Measurements from ENCODE around the gene CA7. TPM values are rescaled to one million over a fixed set of nuclear protein-coding genes. Genes with fewer than 3 reads are reported as not detected.

The CA7 gene
- total and polyA plus RNA-seq, 2 donors (not counting 3 experiments of a cell fraction or from before 2014, with no cell fraction given), result not detected

DNA sequence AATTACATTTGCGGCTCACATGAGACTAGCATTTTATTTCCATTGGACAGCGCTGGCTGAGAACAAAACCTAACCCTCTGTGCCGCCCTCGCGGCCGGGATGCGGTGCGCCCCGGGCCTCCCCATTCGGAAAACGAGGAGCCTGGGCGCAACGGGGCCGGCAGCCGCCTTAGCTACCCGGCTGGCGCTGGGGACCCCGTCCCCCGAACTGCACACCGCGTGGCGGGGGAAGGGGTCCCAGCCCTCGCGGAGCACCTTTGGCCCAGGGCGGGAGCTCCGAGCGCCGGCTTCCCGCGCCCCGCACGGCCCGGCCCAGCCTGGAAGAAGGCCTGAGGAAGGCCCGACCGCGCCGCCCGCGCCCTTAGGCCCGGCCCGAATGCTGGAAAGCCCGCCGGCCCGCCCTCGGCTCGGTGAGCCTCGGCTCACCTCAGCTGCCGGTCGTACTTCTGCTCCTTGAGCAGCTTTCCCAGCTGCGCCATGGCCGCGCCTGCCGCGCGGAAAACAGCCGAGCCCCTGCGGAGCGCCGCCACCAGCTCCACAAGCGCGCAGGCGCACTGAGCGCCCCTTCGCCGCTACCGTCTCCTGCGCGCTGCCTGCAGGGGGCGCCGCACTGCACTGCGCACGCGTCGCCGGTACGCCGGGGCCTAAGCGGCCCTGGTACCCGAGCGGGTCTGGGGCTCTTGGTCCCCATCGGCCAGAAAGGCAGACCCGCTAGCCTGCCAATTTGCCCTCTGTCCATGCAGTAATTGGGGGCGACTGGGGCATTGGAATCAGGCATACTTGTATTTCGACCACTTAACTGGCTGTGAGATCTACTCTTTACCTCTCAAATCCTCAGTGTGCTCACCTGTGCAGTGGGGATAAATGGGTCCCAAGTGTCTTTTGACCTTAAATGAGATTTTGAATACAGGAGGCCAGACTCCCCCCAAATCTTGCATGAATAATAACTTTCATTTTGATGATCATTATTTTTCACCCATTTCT, 13.5 kb upstream of the CA7 start, which contains the start of gene NAE1:
Gene NAE1, minus strand, starts transcription at position 555 of the 983 bp plus-strand sequence. Its CDS starts 77 bp downstream, at position 478.
- dilution Hi-C loops (cut with MboI; ENCODE audit: extremely low pct_ligation_motif_present, low sequenced_read_pairs) (no loop called here), intact Hi-C loops (cut with micrococcal nuclease) (loop anchor here (1.0 to 5.0 kb wide), 3 partner anchors 37 to 78 kb away; partner anchors contain the start of gene DYNC1LI2)
- Histone ChIP-seq H3K36me3 (ENCODE audit: control insufficient read depth in 2 of 2, extremely low read depth in 1 of 2, insufficient read depth in 2 of 2, low read length in 2 of 2) (peaks cover 0 to 6% of the 10 kb centered on the region in 2 experiments), H2AFZ (ENCODE audit: low read depth, low read length) (peak within 1 kb of the TSS; percentile 92), H3K9me3 (replicated peaks; ENCODE audit: control insufficient read depth, insufficient read depth, low read length) (no peaks in the 10 kb centered on the region), H3K27ac (ENCODE audit: insufficient read depth, low read depth, low read length) (peak within 1 kb of the TSS; percentile 38), H4K20me1 (replicated peaks; ENCODE audit: control insufficient read depth, extremely low read depth, insufficient read depth, low read length) (no peaks in the 10 kb centered on the region), H3K4me1 (ENCODE audit: control insufficient read depth, extremely low read depth, insufficient read depth, low read length) (peaks cover 8% of the 10 kb centered on the region), H3K27me3 (ENCODE audit: control insufficient read depth in 2 of 2, insufficient read depth in 2 of 2, low read length in 2 of 2) (peaks cover 2 to 15% of the 10 kb centered on the region in 2 experiments), H3K4me2 (ENCODE audit: insufficient read depth, low read length) (peak within 1 kb of the TSS; percentile 90), H3K9me1 (replicated peaks; ENCODE audit: control insufficient read depth, extremely low read depth, insufficient read depth, low read length) (no peaks in the 10 kb centered on the region), H3K9ac (replicated peaks; ENCODE audit: extremely low read depth, insufficient read depth, low read length) (peak within 1 kb of the TSS; percentile 94), H3K4me3 (replicated peaks in 1 of 3; ENCODE audit: insufficient read depth in 1 of 3, low read depth in 1 of 3, low read length in 3 of 3) (peak within 1 kb of the TSS; percentile 64 to 90 (median 88)), H3K79me2 (ENCODE audit: control insufficient read depth, insufficient read depth, low read length) (peaks cover 25% of the 10 kb centered on the region)
- BruUV-seq (replicated peaks), result TSS peak; percentile 76
- TF ChIP-seq MYC (IDR thresholded peaks at IDR 0.05; ENCODE audit: low read depth, low read length) (no peak), GATA2 (IDR thresholded peaks at IDR 0.05; ENCODE audit: insufficient read depth, insufficient read length, low read depth, low read length) (no peak), POLR2A (IDR thresholded peaks at IDR 0.05; ENCODE audit: low read depth, low read length) (peak; percentile 91), POLR2AphosphoS5 (IDR thresholded peaks at IDR 0.05; ENCODE audit: insufficient read depth, low read depth, low read length) (peak; percentile 91)
- TF ChIP-seq, protein P1, sequence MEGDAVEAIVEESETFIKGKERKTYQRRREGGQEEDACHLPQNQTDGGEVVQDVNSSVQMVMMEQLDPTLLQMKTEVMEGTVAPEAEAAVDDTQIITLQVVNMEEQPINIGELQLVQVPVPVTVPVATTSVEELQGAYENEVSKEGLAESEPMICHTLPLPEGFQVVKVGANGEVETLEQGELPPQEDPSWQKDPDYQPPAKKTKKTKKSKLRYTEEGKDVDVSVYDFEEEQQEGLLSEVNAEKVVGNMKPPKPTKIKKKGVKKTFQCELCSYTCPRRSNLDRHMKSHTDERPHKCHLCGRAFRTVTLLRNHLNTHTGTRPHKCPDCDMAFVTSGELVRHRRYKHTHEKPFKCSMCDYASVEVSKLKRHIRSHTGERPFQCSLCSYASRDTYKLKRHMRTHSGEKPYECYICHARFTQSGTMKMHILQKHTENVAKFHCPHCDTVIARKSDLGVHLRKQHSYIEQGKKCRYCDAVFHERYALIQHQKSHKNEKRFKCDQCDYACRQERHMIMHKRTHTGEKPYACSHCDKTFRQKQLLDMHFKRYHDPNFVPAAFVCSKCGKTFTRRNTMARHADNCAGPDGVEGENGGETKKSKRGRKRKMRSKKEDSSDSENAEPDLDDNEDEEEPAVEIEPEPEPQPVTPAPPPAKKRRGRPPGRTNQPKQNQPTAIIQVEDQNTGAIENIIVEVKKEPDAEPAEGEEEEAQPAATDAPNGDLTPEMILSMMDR (IDR thresholded peaks at IDR 0.05; ENCODE audit: extremely low read depth in 1 of 2, insufficient read depth in 1 of 2, low read depth in 1 of 2, low read length in 2 of 2), result peak; percentile 99
- ChIA-PET CTCF (interaction anchor here (0.6 to 4.2 kb wide), 58 partner anchors 9 to 345 kb away, joined by 3 to 153 read pairs (median 5); partner anchors contain the start of genes CA7, CMTM3, DYNC1LI2 and PDP2), POLR2A (interaction anchor here (0.9 to 2.2 kb wide), 4 partner anchors 37 to 89 kb away, joined by 3 to 7 read pairs (median 5); no protein-coding TSS in a partner anchor)
- FAIRE-seq (peak; percentile 67), DNase-seq (ENCODE audit: low read depth, low spot score) (peak; percentile 91)
